ENCODE data around the gene PLCB2. TPM values are rescaled to one million over a fixed set of nuclear protein-coding genes. Genes with fewer than 3 reads are reported as not detected.
A peak's percentile ranks its signal among the peaks of the same experiment; 100 is the strongest.

PLCB2 gene
- total RNA-seq, 1 experiment from 2014 or later, result 0.84 TPM

DNA sequence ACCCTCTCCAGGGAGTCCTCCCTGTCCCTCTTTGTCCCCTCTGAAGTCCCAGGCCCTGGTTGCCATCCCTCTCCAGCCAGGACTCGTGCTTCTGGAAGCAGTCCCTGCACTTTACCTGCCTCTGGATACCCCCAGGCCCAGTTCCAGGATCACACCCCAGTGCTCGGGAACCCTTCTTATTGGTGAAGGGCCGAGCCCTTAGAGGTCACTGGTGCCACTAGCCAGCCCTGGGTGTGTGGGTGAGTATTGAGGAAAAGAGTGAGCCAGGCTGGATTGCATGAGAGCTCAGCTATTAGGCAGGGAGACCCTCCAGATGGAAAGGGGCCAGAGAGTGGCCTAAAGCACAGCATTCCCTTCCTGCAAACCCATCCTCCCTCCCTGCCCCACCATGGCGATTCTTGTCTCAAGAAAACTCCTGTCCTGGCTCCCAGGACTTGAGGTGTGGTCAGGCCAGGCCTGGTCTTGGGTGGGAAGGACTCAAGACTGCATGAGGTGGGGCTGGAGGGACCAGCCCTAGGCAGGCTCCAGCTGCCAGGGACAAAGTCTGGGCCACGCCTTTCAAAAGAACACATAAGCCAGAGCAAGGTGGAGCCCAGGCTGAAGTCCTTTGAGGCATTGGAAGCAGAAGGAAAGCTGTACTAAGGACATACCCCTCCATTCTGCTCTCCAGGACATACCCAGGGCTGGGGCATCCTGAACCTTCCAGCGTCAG lies 38.3 kb upstream of the PLCB2 start:
- Mint-ChIP-seq H3K9me3 (ENCODE audit: unreplicated experiment) (no peaks in the 10 kb centered on the region), H3K27me3 (ENCODE audit: insufficient read depth, unreplicated experiment) (no peaks in the 10 kb centered on the region), H3K4me1 (ENCODE audit: insufficient read depth, unreplicated experiment) (peaks cover 34% of the 10 kb centered on the region), H3K27ac (ENCODE audit: low read depth, unreplicated experiment) (no peak overlapping the region), H3K4me3 (ENCODE audit: unreplicated experiment) (no peak overlapping the region), H3K36me3 (ENCODE audit: insufficient read depth, unreplicated experiment) (no peaks in the 10 kb centered on the region)
- TF ChIP-seq, protein P1, sequence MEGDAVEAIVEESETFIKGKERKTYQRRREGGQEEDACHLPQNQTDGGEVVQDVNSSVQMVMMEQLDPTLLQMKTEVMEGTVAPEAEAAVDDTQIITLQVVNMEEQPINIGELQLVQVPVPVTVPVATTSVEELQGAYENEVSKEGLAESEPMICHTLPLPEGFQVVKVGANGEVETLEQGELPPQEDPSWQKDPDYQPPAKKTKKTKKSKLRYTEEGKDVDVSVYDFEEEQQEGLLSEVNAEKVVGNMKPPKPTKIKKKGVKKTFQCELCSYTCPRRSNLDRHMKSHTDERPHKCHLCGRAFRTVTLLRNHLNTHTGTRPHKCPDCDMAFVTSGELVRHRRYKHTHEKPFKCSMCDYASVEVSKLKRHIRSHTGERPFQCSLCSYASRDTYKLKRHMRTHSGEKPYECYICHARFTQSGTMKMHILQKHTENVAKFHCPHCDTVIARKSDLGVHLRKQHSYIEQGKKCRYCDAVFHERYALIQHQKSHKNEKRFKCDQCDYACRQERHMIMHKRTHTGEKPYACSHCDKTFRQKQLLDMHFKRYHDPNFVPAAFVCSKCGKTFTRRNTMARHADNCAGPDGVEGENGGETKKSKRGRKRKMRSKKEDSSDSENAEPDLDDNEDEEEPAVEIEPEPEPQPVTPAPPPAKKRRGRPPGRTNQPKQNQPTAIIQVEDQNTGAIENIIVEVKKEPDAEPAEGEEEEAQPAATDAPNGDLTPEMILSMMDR (IDR thresholded peaks at IDR 0.05; ENCODE audit: unreplicated experiment), result no peak
- ChIA-PET CTCF (interaction anchor here (0.7 to 7.6 kb wide), 7 partner anchors 18 to 76 kb away, joined by 3 to 112 read pairs (median 6); partner anchors contain the start of gene INAFM2), POLR2A (interaction anchor here (0.6 kb wide), 1 partner anchor 287 kb away, joined by 3 read pairs; no protein-coding TSS in a partner anchor)
- no peak for DNase-seq (ENCODE audit: unreplicated experiment)
- no TSS peak for BruUV-seq (replicated peaks)
- intact Hi-C loops (cut with micrococcal nuclease), result no loop called here

DNA sequence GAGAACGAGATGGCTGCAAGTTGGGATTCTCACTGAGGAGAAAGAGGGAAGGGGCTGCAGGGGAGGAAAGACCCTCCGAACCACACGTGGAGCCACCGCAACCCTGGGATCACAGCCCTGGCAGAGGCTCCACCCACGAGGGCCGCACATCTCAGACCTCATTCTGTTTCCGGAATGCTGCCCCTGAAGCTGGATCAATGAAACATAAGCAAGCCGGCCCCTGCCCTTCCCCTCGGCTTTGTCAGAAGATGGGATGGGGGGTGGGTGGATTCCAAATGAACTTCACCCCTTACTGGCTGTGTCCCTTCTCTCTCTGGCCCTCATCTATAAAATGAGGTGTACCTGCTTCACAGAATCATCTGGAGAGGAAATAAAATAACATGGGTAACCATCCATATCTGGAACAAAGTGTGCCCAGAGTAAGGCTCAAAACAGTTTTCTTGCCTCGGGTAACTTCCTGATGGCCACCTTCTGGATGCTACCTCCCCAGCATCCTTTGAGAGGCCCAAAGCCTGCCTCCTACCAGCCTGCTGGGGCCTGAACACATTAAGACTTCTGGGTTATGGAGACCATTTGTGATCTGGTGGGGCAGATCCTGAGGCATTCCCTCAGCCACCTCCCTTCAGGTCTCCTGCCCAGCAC lies 37.6 kb upstream of the PLCB2 start:
- no peak for DNase-seq (ENCODE audit: unreplicated experiment)
- intact Hi-C loops (cut with micrococcal nuclease), result no loop called here
- POLR2A ChIA-PET, result interaction anchor here (2.2 to 2.8 kb wide), 2 partner anchors 10 to 60 kb away, joined by 5 to 12 read pairs; partner anchors contain the start of gene IVD
- TF ChIP-seq, protein P1 (IDR thresholded peaks at IDR 0.05; ENCODE audit: unreplicated experiment), result no peak
- CTCF ChIA-PET, result interaction anchor here (0.6 to 12.1 kb wide), 29 partner anchors 7 to 1639 kb away, joined by 3 to 179 read pairs (median 4); partner anchors contain the start of genes DISP2, INAFM2, IVD and KNSTRN
- Mint-ChIP-seq H3K27me3 (ENCODE audit: insufficient read depth, unreplicated experiment) (no peaks in the 10 kb centered on the region), H3K4me1 (ENCODE audit: insufficient read depth, unreplicated experiment) (peaks cover 36% of the 10 kb centered on the region), H3K36me3 (ENCODE audit: insufficient read depth, unreplicated experiment) (no peaks in the 10 kb centered on the region), H3K9me3 (ENCODE audit: unreplicated experiment) (no peaks in the 10 kb centered on the region), H3K27ac (ENCODE audit: low read depth, unreplicated experiment) (no peak overlapping the region), H3K4me3 (ENCODE audit: unreplicated experiment) (no peak overlapping the region)
- BruUV-seq (replicated peaks), result no TSS peak

DNA sequence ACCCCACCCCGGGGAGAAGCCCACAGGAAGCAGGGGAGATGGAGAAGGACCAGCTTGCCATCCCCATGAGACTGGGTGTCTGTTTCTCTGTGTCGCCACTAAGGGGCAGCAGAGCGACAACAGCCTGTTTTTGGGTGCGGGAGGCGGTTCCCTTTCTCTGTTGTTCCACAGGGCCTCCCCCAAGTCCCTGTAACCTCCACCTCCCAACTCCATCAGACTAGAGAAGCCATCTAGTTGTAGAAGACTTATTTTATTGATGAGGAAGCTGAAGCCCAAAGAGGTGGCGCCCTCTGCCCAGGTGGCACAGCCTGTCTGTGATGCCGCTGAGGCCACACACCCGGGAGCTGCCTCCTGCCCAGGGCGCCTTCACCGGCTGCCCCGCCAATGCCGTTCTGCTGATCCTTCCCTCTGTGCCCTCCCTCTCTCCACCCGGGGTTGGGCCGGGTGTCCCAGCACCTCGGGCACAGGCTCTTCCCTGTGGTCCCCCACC lies 36.9 kb upstream of the PLCB2 start:
- POLR2A ChIA-PET, result interaction anchor here (0.6 to 2.8 kb wide), 6 partner anchors 9 to 161 kb away, joined by 3 to 12 read pairs (median 4); partner anchors contain the start of genes IVD and KNSTRN
- no peak overlapping the region for H3K27ac Mint-ChIP-seq (ENCODE audit: low read depth, unreplicated experiment)

More for the DNA sequence above, 36.9 kb upstream of the PLCB2 start:
- intact Hi-C loops (cut with micrococcal nuclease), result loop anchor here (1.0 kb wide), 2 partner anchors 24 to 78 kb away; no protein-coding TSS in a partner anchor
- CTCF ChIA-PET, result interaction anchor here (0.6 to 12.1 kb wide), 38 partner anchors 8 to 1639 kb away, joined by 3 to 179 read pairs (median 4); partner anchors contain the start of genes DISP2, INAFM2, IVD and KNSTRN
- Mint-ChIP-seq H3K4me1 (ENCODE audit: insufficient read depth, unreplicated experiment) (peaks cover 40% of the 10 kb centered on the region), H3K9me3 (ENCODE audit: unreplicated experiment) (no peaks in the 10 kb centered on the region), H3K27me3 (ENCODE audit: insufficient read depth, unreplicated experiment) (no peaks in the 10 kb centered on the region), H3K36me3 (ENCODE audit: insufficient read depth, unreplicated experiment) (no peaks in the 10 kb centered on the region), H3K4me3 (ENCODE audit: unreplicated experiment) (no peak overlapping the region)
- BruUV-seq (replicated peaks), result no TSS peak
- peak; percentile 73 for DNase-seq (ENCODE audit: unreplicated experiment)
- TF ChIP-seq, protein P1 (IDR thresholded peaks at IDR 0.05; ENCODE audit: unreplicated experiment), result peak; percentile 83

All from MCF 10A (cell line).